HG03520 (cell line): ENCODE measurements around the gene PWWP2A.
"Not testable (repeated sequence)": the region's sequence is repeated elsewhere in the genome, so short reads cannot be mapped to it uniquely, and the experiment has no call there.

Source experiments
- ATAC-seq: cut with Tn5 transposase; IDR thresholded peaks from one replicate; pipeline ENCODE4 v1.9.1; 2021; ENCODE audit warnings: mild to moderate bottlenecking, moderate library complexity; ENCODE audit not compliant: unreplicated experiment

PWWP2A gene

GRCh38 chr5:160081495-160081894 lies 37.8 kb downstream of the PWWP2A start:
- ATAC-seq: no peak

DNA sequence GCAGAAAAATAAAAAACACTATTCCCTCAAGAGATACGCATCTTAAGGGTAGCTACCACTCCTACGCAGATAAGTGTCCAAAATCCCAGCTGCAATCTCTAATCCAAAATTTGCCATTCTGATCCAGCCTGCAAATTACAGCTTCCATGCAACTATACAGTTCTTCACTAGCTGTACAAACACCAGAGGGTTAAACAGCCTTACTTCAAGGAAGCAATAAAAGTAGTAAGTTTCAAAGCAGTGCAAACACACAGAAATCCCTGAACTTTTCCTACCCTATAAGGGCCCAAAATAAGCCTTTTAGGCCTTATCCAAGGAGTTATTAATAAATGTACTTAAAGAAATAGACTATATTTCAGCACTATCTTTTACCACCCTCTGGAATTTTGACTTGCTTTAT lies 39.5 kb downstream of the PWWP2A start:
- ATAC-seq: no peak

DNA sequence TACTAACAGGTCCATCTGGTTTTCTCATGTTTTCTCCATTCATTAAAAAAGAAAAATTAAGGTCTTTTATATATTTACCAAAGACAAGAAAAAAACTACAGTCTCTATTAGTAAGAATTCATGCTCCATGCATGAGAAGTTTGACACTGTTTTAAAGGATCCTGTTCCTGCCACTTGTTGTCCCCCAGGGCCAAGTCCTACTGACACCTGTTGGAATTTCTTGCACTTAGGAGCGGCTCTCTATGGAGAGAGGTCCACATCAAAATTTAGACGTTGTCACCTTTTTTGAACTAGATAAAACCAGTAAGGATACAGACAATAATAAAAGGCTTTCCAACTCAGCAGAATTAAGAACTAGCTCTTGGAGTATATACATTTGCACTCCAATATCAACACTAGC lies 42.3 kb downstream of the PWWP2A start:
- no peak for ATAC-seq

DNA sequence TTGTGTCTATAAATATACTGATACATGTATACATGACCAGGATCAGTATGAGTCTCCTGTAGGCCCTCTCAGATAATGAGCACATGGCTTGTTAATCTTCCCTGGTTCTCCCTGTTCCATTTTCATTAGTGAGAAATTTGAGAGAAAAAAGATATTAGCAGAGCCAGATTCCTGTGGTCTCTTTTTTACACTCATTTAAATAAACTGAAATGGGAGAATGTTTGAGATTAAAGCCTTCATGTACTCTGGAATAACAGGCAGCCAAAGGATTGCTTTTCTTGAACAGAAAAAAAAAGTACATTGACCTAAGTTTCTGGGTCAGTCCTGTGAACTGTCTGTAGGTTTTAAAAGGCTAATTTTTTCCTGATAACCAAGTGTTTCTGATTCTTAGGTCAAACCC lies 44.2 kb downstream of the PWWP2A start:
- ATAC-seq: no peak

DNA sequence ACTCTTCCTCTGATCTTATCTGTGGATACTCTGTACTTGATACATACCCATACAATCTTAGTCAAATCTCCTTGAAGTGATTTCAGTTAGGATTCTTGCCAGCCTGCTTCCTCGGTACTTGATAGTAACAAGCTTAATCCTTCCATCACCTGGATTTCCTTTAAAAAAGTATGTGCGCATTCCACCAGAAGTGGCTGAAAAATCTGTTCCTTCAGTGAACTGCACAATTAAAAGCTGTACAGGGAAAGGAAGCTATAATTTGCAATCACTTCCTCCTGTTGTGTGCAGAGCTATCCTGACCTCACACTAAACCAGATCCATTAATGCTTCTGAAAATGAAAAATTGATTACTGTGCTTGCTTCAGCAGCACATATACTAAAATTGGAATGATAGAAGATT lies 47.3 kb downstream of the PWWP2A start:
- no peak for ATAC-seq

DNA sequence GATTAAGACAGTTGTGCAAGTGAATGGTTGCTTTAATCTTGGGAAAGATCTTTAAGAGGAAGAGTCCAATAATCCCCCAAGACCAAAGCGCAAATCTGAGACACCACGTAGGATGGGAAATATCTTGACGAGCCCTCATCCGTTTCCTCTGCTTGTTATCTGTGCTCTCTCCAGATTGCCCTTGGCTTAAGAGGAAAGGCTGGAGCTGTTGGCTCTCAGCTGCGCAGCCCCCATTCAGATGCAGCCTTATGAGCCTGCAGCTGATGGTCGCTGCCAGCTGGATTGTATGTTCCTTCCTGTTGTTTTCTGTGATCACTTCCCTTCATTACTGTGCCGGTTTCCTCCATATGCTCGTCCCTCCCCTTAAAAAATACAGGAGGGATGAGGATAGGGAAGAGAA lies 47.7 kb downstream of the PWWP2A start:
- no peak for ATAC-seq

GRCh38 chr5:160069120-160069519 lies 50.1 kb downstream of the PWWP2A start:
- ATAC-seq: not testable (repeated sequence)

DNA sequence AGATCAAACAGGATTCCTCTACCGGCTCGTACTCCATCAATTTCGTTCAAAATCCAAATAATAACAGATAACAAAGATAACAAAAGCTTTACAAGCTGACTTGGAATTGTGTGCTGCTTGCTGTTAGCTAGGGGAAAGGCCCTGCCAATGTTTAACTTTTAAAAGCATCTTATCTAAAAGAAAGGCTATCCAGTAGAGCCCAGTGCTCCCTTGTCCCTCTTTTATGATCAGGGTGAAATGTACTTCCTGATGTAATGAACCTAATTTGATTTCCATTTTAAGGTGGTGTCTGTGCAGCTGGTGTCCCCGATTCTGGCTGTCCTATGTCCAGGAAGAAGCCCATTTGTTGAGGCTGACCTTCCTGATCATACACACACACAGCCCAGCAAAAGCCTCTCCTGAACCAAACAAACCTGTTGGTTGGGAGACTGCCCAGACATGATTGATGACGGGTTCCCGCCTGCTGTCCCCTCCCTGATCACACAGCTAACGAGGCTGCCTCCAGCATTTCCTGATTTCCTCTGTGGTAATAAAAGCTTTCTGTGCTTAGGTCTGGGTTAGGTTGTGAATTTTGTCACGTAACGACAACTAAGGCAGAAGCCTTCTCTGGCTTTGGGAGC lies 54.1 kb downstream of the PWWP2A start:
- ATAC-seq: no peak

DNA sequence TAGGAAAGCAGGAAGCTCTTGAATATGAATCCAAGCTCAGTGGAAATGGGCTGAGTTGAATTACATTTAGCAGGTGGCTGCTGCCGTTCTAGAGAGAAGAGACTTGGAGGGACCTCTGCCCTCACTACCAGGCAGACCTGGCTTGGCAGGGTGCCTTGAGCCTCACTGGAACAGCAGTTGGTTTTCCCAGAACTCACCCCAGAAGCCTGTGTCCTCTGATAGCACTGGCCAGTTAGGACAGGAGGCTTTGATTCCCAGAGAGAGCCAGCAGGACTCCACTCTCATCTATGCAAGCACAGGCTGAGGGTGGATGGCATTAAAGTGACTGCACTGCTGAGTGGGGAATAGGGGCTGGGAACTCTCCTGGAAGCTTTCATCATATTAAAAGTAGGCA lies 54.8 kb downstream of the PWWP2A start:
- ATAC-seq: no peak

- ATAC-seq: no peak
Observed at GRCh38 chr5:160061770-160062169, 57.5 kb downstream of the PWWP2A start.

- ATAC-seq: no peak
Observed at GRCh38 chr5:160060001-160060400, 59.2 kb downstream of the PWWP2A start.

DNA sequence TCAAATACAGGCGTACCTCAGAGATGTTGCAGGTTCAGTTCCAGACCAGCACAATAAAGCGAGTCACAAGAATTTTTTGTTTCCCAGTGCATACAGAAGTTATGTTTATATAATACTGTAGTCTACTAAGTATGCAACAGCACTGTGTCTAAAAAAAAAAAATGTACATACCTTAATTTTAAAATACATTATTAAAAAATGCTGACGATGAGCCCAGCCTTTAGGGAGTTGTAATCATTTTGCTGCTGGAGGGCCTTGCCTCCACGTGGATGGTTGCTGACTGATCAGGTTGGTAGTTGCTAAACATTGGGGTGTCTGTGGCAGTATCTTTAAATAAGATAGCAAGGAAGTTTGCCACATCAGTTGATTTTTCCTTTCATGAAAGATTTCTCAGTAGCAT lies 62.0 kb downstream of the PWWP2A start:
- ATAC-seq: no peak

DNA sequence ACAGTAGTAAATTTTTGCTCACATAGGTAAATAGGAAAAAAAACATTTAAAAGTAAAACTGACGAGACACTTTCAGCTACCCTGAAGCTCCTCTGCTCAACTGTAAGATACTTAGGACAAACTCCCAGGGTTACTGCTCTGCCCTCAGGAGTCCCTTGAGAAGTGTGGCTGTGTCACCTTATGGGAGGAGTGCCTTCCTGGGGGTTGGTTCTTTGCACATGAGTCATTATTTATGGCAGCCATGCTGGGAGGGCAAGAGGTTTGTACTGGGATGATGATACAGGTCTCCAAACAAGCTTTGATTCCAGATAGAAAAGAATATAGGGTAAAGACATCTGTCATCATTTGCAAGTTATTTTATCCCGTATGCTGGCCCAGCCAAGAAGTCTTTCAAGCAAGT lies 64.4 kb downstream of the PWWP2A start:
- ATAC-seq: no peak

DNA sequence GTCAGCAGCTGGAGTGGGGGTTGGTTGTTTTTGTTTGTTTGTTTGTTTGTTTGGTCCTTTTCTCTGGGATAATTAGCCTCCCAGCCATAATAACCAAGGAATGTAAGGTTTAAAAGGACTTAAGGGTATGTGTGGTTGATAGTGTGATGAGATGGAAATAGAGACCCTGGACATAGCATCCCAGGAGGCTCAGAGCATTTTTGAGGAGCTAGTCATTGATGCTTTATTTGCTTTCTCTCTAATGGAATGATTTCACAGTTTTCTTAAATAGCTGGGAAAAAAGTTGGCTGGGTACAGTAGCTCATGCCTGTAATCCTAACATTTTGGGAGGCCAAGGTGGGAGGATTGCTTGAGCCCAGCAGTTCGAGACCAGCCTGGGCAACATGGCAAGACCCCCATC lies 65.2 kb downstream of the PWWP2A start:
- no peak for ATAC-seq

DNA sequence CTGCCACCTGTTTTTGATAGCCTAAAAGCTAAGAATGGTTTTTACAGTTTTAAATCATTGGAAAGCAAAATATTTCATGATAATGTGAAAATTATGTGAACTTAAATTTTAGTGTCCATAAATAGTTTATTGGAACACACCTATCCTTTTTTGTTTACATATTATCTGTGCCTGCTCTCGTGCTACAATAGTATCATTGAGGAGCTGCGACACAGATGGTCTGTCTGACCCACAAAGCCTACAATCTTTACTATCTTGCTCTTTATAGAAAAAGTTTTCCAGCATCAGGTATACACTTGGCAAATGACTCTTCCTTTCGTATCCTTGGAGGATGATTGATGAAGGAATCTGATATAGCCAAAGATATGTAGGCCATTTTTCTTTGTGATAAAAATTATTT lies 70.2 kb downstream of the PWWP2A start:
- no peak for ATAC-seq

DNA sequence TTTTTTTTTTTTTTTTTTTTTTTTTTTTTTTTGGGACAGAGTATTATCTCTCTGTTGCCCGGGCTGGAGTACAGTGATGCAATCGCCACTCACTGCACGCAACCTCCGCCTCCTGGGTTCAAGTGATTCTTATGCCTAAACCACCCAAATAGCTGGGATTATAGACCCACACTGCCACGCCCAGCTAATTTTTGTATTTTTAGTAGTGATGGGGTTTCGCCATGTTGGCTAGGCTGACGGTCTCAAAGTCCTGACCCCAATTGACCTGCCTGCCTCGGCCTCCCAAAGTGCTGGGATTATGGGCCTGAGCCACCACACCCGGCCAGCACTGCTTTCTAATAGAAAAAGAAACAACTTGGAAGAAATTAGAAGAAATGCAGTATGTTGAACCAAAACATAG lies 71.1 kb downstream of the PWWP2A start:
- ATAC-seq: no peak

GRCh38 chr5:160047423-160047822 lies 71.8 kb downstream of the PWWP2A start:
- ATAC-seq: no peak

DNA sequence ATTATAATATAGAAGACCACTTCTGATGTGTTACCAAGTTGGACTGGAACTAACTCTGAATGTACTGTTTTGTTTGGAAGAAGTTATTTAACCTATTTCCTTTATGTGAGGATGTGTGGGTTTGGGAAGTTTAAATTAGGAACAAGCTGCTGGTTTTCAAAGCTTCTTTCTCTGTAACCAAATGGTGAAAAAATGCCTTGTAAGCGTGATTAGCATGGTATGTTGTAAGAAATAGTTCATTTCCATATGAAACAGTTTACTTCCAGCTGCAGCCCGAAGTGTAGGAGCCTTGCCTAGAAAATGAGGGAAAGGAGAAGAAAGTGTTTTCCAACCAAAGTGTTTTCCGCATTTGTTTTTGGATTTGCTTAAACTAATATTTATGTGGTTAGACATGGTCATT lies 74.3 kb downstream of the PWWP2A start:
- ATAC-seq: no peak

DNA sequence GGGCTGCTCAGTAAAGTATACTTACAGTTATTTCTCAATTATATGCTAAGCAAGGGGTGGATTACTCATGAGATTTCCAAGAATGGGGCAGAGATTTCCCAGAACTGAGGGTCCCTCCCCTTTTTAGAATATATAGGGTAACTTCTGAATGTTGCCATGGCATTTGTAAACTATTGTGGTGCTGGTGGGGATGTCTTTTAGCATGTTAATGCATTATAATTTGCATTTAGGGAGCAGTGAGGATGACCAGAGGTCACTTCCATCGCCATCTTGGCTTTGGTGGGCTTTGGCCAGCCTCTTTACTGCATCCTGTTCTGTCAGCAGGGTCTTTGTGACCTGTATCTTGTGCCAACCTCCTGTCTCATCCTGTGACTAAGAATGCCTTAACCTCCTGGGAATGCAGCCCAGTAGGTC lies 74.9 kb downstream of the PWWP2A start:
- no peak for ATAC-seq

DNA sequence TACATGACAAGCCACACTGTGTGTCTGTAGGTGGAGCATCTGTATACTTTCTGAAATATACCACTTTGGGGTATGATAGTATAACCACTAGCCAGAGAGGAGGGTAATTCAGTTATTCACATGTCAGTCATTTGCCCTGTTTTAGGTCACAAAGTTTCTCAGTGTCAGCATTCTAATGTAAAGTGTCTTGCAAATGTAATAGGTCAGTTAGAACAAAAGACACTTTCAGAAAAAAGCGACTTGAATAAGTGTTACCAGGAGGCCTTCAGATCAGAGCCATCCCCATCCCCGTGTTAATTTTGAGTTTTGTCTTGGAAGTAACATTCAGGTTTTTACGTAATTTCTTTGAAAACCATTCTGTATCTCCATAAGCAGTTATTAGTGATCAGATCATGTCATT lies 76.6 kb downstream of the PWWP2A start:
- no peak for ATAC-seq
